ENCODE results near the gene OLFM1. TPM values are rescaled to one million over a fixed set of nuclear protein-coding genes. Genes with fewer than 3 reads are reported as not detected.

Gene OLFM1
- total and polyA plus RNA-seq, 2 of the 4 experiments (the other 2 are of a cell fraction) = 0.36 to 0.38 TPM

- no peak for TF ChIP-seq BHLHE40 (IDR thresholded peaks at IDR 0.05; ENCODE audit: low read depth, low read length)
- no peak for TF ChIP-seq USF2 (IDR thresholded peaks at IDR 0.05; ENCODE audit: low read depth, low read length)
- TF ChIP-seq NFE2L2 (IDR thresholded peaks at IDR 0.05; ENCODE audit: low read depth, low read length) = no peak
- no peak for TF ChIP-seq RFX5 (IDR thresholded peaks at IDR 0.05; ENCODE audit: low read depth, low read length)
Observed at GRCh38 chr9:135085830-135086546, 1.5 kb upstream of the OLFM1 start (continued).

Data from IMR-90 (cell line).